Choroid plexus epithelial cell (primary cell): ENCODE measurements around the gene DNAH1.

Experiments used
- DNase-seq: peaks from one replicate; pipeline ENCODE4 v3.0.0-alpha.2; 2010; ENCODE audit warnings: low read depth
- H3K4me3 ChIP-seq: 2 replicates; pipeline ENCODE4 v1.5.1; 2011; ENCODE audit warnings: low read depth, mild to moderate bottlenecking, control low read depth, low read length, moderate library complexity
- CTCF ChIP-seq: conservative IDR thresholded peaks from 2 replicates; pipeline ENCODE4 v1.5.1; 2011; ENCODE audit warnings: low read depth, mild to moderate bottlenecking, control low read depth, inconsistent platforms, low read length, moderate library complexity

DNAH1 gene

GRCh38 chr3:52322466-52322865, 6.3 kb downstream of the DNAH1 start:
- TF ChIP-seq CTCF: no peak
- DNase-seq: no peak
- no peak overlapping the region for H3K4me3 ChIP-seq

- DNase-seq: no peak
- no peak for TF ChIP-seq CTCF
- H3K4me3 ChIP-seq: no peak overlapping the region
These were observed 7.6 kb downstream of the DNAH1 start for GRCh38 chr3:52323526-52324295.

- DNase-seq: no peak
- TF ChIP-seq CTCF: no peak
- no peak overlapping the region for H3K4me3 ChIP-seq
These were observed 8.6 kb downstream of the DNAH1 start for GRCh38 chr3:52324676-52325075.

GRCh38 chr3:52325686-52326085, 9.6 kb downstream of the DNAH1 start:
- H3K4me3 ChIP-seq: no peak overlapping the region
- TF ChIP-seq CTCF: no peak
- no peak for DNase-seq

- TF ChIP-seq CTCF: no peak
- DNase-seq: no peak
These were observed 10.9 kb downstream of the DNAH1 start for GRCh38 chr3:52326976-52327375.

GRCh38 chr3:52327486-52328290, 11.6 kb downstream of the DNAH1 start:
- no peak for TF ChIP-seq CTCF
- H3K4me3 ChIP-seq: no peak overlapping the region
- DNase-seq: no peak

More at GRCh38 chr3:52326976-52327375, 10.9 kb downstream of the DNAH1 start:
- H3K4me3 ChIP-seq: no peak overlapping the region
